Lower leg skin (tissue), 3 donors: Measurements from ENCODE around the gene NELFB.

Source experiments
- CTCF ChIP-seq, 3 donors: fragments of 450-650 bp; IDR thresholded peaks; one replicate each; pipeline ENCODE4 v1.5.1; 2016; ENCODE audit warnings: antibody characterized with exemption in 3 of 3, mild to moderate bottlenecking in 3 of 3, moderate library complexity in 2 of 3
- POLR2A ChIP-seq, 2 donors: fragments of 450-650 bp; IDR thresholded peaks; one replicate each; pipeline ENCODE4 v1.6.1; 2016 to 2017; ENCODE audit warnings: antibody characterized with exemption in 2 of 2, mild to moderate bottlenecking in 1 of 2, moderate library complexity in 1 of 2

DNA sequence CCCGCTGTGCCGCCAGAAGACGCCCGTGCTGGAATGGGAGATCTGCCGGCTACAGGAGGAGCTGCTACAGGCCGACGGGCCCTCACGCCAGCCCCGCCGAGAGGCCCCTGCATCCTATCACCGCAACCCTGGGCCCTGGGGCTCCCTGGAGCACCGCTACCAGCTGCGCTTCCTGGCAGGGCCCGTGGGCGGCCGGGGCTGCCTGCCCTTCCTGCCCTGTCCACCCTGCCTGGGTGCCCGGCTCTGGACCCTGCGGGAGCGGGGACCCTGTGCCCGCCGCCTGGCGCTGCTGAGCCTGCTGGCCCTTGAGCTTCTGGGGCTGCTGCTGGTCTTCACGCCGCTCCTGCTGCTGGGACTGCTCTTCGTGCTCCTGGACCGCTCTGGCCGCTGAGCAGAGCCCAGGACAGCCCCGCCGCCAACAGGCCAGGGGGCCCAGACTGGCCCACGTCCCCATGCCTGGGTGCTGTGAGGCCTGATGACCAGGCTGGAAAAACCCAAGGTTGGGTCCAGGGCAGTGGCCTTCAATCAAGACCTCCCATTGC, 36.8 kb upstream of the NELFB start:
- TF ChIP-seq POLR2A (IDR thresholded peaks at IDR 0.05) (no peak), CTCF (IDR thresholded peaks at IDR 0.05) (no peak)
